Activated naive CD8-positive, alpha-beta T cell treated with anti-CD3 and anti-CD28 coated beads, Interleukin-2, amount 50 U/mL, for 16 hours (primary cell): Measurements from ENCODE around the gene KPNA1.

Experiments used
- DNase-seq: peaks from one replicate; pipeline ENCODE4 v3.0.0-alpha.2; 2020; ENCODE audit warnings: low read depth, low spot score

KPNA1 gene

DNA sequence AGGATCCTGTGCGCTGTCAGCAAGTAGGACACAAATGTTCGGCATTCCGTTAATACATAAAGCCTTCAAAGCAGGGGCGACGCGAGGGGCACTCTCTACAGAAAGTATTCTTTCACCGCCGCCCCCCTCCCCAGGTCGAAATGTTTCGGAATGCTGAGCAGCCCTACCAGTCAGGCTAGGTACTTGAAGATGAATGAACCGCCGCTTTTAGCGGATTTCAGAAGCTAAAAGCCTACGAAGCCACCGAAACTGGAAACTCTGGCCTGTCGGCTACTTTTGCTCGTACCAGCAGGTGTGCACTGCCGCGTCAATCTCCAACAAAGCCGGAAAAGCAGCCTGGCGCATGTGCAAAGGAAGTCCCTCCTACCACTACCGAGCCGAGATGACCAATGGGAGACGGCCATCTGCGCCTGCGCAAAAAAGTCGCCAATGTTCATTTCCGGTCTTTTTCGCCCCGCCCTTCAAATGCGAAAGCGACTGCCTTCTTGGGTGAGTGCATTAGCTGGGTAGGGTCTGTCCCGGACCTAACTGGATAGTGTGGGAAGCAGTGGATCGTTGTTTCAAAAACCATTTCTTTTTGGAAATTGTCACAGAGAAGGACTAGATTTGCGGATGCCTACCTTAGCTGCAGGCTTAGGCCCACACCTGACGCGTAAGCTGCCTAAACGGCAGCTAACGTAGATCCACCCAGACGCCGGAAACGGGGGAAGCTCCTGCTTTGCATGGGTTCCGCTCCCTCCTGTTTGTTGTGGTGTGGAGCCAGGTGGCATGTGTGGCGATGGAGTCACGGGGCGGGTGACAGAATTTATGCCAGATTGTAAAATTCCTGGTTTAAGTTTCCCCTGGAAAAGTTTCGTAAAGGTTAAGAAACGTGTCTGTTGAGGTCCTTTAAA, 98.7 kb downstream of the KPNA1 start, which contains the start of gene WDR5B:
Gene WDR5B, minus strand, starts transcription at position 301 of the 893 bp plus-strand sequence. CDS start 534 bp downstream, outside the sequence.
- DNase-seq: peak; percentile 94

DNA sequence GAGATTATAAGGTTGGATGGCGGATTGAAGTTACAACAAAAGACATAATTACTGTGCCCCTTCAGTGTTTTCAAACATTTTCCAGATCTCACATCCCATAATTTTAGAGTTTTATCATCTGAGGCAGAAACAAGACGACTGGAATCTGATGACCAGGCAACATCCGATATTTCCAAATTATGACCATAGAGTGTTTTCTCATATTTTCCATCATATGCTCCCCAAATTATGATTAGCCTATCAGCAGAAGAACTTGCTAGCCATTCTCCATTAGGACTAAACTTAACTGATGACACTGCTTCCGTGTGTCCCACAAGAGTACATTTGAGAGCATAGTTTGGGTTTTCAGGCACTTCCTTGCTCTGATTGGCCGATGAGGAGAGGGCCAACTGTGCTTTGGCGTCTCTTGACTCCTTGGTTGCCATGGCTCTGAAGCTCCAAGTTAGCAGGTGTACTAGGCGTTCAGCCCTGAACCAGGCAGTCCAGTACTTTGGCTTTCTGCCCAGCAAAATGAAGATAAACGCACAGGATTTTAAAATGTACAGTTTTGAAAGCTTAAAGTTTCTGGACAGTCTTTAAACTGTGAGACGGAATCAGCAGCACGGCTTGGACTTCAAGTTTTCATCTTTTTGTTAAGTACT, 99.5 kb downstream of the KPNA1 start:
- peak; percentile 3 for DNase-seq

DNA sequence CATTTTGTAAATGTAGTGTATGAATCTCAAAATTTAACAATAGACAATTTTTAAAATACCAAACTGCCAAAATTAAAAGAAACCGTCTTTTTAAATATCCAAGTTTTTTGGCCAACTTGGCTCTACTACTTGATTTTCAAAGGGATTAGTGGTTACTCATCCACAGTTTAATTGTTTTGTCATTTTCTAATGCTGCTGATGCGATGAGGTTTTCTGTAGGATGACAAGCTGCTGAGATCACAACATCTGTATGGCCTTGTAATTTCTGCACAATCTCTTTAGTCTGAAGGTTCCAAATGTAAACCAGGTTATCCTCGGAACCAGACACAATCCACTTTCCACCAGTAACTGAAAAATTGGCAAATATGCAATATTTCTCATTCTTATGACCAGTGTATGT, 100.3 kb downstream of the KPNA1 start:
- no peak for DNase-seq

DNA sequence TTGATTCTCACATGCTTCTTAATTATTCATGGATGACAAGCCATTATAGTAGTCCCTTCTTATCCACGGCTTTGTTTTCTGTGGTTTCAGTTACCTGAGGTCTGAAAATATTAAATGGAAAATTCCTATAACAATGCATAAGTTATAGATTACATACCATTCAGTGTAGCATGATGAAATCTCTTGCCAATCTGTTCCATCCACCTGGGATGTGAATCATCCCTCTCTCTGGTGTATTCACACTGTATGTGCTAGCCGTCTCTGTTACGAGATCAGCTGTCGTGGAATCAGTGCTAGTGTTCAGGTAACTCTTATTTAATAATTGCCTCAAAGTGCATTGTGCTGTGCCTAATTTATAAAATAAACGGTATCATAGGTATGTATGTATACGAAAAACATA, 104.1 kb downstream of the KPNA1 start:
- DNase-seq: no peak

DNA sequence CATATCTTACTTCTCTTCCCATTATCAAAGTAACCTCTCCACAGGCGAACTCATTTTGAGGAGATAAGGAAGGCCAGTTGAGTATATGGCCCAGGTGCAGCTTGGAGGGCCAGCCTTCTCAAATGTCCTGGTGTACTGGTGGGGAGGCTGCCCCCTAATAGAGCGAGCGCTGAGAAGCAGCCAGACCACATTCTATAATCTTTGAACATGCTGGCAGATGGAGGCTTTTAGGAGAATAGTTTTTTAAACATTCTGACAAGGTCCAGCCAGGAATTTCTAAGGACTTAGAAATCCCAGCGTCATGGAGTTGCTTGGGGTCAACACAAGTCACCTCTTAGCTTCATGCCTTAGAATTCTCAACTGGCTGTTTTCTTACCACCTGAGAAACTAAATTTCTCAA, 104.6 kb downstream of the KPNA1 start:
- no peak for DNase-seq

GRCh38 chr3:122409446-122409845, 105.3 kb downstream of the KPNA1 start:
- no peak for DNase-seq

- DNase-seq: no peak
Measured at GRCh38 chr3:122407946-122408345, 106.8 kb downstream of the KPNA1 start.

DNA sequence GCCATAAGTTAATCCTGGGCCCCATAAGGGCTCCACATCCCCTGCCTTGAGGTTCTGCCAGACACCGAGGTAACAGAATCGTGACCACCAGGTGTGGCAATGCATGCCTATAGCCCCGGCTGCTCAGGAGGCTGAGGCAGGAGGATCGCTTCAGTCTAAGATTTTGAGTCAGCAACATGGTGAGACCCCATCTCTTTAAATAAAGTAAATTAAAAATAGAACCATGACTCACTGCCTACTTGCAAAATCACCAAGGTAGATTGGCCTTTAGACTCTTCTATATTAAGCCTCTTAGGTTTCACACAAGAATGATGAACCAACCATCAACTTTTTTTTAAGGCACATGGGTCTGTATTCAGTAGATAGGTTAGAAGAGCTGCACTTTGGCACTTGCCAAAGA, 108.5 kb downstream of the KPNA1 start:
- DNase-seq: no peak

GRCh38 chr3:122405015-122405414, 109.7 kb downstream of the KPNA1 start:
- no peak for DNase-seq

DNA sequence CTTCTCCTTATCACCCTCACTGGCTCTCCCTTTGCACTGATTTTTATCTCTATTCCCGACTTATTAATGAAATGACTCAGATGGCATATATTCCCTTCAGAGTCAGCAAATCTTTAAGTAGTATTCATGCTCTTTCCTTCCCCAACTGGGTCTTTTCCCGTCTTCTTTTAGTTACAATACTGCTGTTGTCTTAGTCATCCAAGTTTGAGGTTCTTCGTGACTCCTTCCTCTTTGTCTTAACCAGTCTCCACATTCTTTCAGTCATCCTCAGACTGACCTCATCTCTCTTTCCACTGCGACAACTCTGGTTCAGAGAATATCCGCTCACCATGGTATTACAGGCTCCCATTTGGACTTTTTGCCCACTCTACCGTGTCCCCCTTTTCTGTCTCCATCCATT, 111.2 kb downstream of the KPNA1 start:
- no peak for DNase-seq

DNA sequence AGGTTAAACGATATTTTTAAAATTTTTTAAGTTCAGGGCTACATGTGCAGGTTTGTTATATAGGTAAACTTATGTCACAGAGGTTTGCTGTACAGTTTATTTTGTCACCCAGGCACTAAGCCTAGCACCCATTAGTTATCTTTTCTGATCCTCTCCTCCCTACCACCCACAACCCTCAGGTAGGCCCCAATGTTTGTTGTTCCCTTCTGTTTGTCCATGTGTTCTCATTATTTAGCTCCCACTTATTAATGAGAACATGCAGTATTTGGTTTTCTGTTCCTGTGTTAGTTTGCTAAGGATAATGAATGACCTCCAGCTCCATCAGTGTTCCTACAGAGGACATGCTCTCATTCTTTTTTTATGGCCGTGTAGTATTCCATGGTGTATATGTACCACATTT, 115.8 kb downstream of the KPNA1 start:
- no peak for DNase-seq

DNA sequence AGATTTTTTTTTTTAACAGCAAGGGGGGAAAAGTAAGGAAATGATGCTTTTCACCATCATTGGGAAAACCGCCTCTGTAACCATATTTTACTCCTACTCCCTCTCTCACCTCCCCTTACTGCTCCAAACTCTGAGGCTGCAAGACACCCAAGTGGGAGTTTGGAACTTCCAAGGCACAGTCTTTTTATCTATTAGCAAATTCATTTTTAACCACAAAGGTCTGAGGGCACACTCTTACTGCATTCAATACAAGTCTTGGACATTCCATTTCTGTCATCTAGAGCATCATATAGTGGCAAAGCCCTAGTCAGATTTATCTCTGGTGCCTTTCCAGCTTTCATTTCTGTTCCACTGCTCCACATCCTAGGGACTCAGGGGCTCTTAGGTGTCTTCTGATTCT, 117.5 kb downstream of the KPNA1 start:
- no peak for DNase-seq

GRCh38 chr3:122396511-122396910, 118.2 kb downstream of the KPNA1 start:
- DNase-seq: no peak

DNA sequence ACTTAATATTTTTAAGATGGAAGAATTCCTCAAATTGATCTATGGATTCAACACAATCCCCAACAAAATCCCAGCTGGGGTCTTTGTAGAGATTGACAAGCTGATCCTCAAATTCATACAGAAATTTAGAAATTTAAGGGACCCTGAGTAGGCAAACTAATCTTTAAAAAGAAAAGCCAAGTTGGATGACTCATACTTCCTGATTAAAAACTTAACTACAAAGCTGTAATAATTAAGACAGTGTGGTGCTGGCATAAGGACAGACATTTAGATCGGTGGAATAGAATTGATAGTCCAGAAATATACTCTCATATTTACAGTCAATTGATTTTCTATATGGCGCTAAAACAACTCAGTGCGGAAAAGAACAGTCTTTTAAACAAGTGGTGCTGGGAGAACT, 119.2 kb downstream of the KPNA1 start:
- DNase-seq: no peak

GRCh38 chr3:122394173-122394572, 120.6 kb downstream of the KPNA1 start:
- no peak for DNase-seq

DNA sequence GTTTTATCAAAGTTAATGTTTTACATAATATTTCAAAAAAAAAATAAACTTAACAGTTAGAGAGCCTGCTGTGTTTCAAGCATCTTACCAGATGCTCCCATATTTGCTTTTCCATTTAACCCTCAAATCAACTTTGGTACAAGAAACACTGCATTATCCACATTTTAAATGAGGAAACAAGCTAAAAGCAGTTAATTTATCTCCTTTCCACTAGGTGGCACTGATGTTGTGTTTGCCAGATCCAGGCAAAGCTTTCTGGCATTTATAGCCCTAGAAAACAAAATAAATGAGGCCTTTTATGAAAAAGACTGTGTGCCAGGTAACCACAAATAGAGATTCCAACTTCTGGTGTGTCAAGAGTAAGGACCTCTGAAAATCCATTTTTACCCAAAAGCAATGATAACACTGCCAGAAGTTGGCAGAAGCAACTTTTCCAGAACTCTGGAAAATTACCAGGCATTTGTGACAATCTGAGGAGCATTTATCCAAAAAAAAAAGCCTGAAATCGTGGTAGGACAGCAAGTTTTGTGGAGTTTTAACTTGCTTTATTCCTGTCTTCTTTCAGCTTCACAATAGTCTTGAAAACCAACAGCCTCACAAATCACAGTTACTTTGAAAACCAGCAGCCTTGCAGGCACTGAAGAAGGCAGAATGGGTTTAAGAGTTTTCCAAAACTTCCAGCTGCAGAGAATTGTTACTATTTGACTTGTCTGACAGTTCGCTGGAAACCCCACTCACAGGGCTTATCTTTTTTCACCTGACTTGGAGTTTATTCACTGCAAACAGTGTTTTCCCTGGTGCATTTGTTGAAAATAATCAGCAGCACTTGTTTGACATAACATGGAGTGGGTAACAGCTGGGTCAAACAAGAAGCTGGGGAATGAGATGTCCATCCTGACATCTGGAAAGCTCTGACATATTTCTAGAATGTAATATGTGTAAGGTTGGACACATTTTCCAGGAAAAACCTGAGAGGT, 121.6 kb downstream of the KPNA1 start:
- no peak for DNase-seq

GRCh38 chr3:122391681-122392446, 122.9 kb downstream of the KPNA1 start:
- no peak for DNase-seq

GRCh38 chr3:122390665-122391064, 124.1 kb downstream of the KPNA1 start:
- DNase-seq: no peak

GRCh38 chr3:122389892-122390291, 124.8 kb downstream of the KPNA1 start:
- DNase-seq: no peak

- DNase-seq: no peak
Measured at GRCh38 chr3:122389197-122389596, 125.5 kb downstream of the KPNA1 start.

DNA sequence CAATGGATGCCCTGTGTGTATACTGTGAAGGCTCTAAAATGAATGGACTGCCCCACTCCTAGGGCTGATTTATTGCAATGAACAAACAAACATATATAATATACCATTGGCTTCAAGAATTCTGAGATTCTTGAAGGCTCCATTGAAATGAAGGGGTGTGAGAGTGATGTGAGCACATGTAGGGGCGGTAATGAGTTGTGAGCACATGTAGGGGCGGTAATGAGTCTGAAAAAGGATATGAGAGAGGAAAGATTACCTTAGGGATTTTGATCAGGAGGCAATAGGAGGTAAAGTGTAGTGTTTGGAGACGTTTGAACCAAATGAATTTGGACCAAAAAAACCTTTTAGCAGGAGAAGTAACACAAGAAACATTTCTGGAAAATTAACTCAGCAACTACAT, 127.0 kb downstream of the KPNA1 start:
- DNase-seq: no peak
